Kidney (tissue), 14 donors: ENCODE data around the gene CHST13. TPM values are rescaled to one million over a fixed set of nuclear protein-coding genes. Genes with fewer than 3 reads are reported as not detected.

Experiments used
- DNase-seq, 5 donors: peaks; one replicate each; pipeline ENCODE4 v3.0.0-alpha.2; 2013 to 2020
- FAIRE-seq: peaks from 2 replicates; lab custom pipeline; 2012; peaks lifted over from hg19 to GRCh38; lab: Jason Lieb, UNC
- H3K27ac ChIP-seq, 2 donors: one replicate each; pipeline ENCODE4 v1.7.0; 2013; ENCODE audit warnings: low read depth in 2 of 2, low read length in 2 of 2, inconsistent platforms in 1 of 2
- H3K27me3 ChIP-seq: one replicate; pipeline ENCODE4 v1.7.1; 2013; ENCODE audit warnings: low read length, inconsistent platforms; ENCODE audit not compliant: control insufficient read depth, insufficient read depth
- H3K36me3 ChIP-seq, 3 donors: one replicate each; pipeline versions ENCODE4 v1.7.0 to v1.7.1; 2013; ENCODE audit warnings: low read length in 3 of 3, control low read depth in 1 of 3, inconsistent platforms in 1 of 3; ENCODE audit not compliant: insufficient read depth in 3 of 3, control insufficient read depth in 2 of 3
- H3K4me1 ChIP-seq, 3 donors: one replicate each; pipeline versions ENCODE4 v1.7.0 to v1.7.1; 2013; ENCODE audit warnings: low read length in 3 of 3, inconsistent platforms in 1 of 3, low read depth in 1 of 3; ENCODE audit not compliant: control insufficient read depth in 2 of 3, insufficient read depth in 2 of 3
- H3K4me3 ChIP-seq, 3 donors: one replicate each; pipeline versions ENCODE4 v1.7.0 to v1.8.1; 2013; ENCODE audit warnings: low read length in 3 of 3, control low read depth in 1 of 3, inconsistent platforms in 1 of 3
- H3K9ac ChIP-seq, 3 donors: one replicate each; pipeline versions ENCODE4 v1.7.0 to v1.7.1; 2013; ENCODE audit warnings: low read length in 3 of 3, control low read depth in 1 of 3, inconsistent platforms in 1 of 3
- H3K9me3 ChIP-seq, 3 donors: one replicate each; pipeline versions ENCODE4 v1.7.0 to v1.7.1; 2013; ENCODE audit warnings: low read length in 3 of 3, control low read depth in 1 of 3, inconsistent platforms in 1 of 3; ENCODE audit not compliant: control insufficient read depth in 2 of 3, insufficient read depth in 1 of 3
- CTCF ChIP-seq: IDR thresholded peaks from 3 replicates; pipeline ENCODE4 v1.5.1; 2012; ENCODE audit warnings: mild to moderate bottlenecking, moderate library complexity, borderline replicate concordance; ENCODE audit not compliant: insufficient read depth; ENCODE audit errors: extremely low read depth
- intact Hi-C: fragments of 100-400 bp; cut with DNase I; formaldehyde crosslinking; loops from one replicate; pipeline ENCODE4 v1.11.1; 2022
- polyA plus RNA-seq: library from polyadenylated mRNA; stranded (reverse); fragments of 350-450 nt; fragmentation: Illumina TruSeq; extraction: RNeasy Lipid Tissue Mini Kit (QIAGEN cat#74804); gene quantifications from one replicate; pipeline ENCODE4 v1.2.3, GENCODE V29; 2014; ENCODE audit warnings: low read depth, low replicate concordance; ENCODE audit not compliant: insufficient read depth
- total RNA-seq: library from RNA; stranded (reverse); fragmentation: NEBNext Ultra II Directional; extraction: Animal tissue kit (Norgen Biotek cat#: 25700); gene quantifications from one replicate; pipeline ENCODE4 v1.2.1, GENCODE V29; 2021
- donor health status: control.
- donor health status: control.
- donor health status: control.
- donor health status: control.
- donor health status: control.
- donor health status: DM: yes; HTN: yes; CAD: no.
- donor health status: Normal renal cell carcinoma (clear cell type).

CHST13 gene
- total and polyA plus RNA-seq, 2 donors from 2014 or later = 3.3 to 7.0 TPM

- intact Hi-C loops = no loop called here
- H3K9ac ChIP-seq = no peak overlapping the region
- H3K27me3 ChIP-seq = no peaks in the 10 kb centered on the region
- peaks cover 0 to 5% (median 0%) of the 10 kb centered on the region in 3 donors for H3K4me1 ChIP-seq
- H3K27ac ChIP-seq = no peak overlapping the region
- H3K36me3 ChIP-seq = no peaks in the 10 kb centered on the region
- FAIRE-seq (no peak), DNase-seq (peak in 1 of 5 donors; percentile 67)
- TF ChIP-seq CTCF = no peak
- H3K4me3 ChIP-seq = no peak overlapping the region
- H3K9me3 ChIP-seq = no peaks in the 10 kb centered on the region
These were observed 40.6 kb upstream of the CHST13 start for GRCh38 chr3:126483321-126483761.

- no peaks in the 10 kb centered on the region for H3K9me3 ChIP-seq
- H3K36me3 ChIP-seq = no peaks in the 10 kb centered on the region
- no peaks in the 10 kb centered on the region for H3K27me3 ChIP-seq
- TF ChIP-seq CTCF = no peak
- H3K4me1 ChIP-seq = peaks cover 0 to 5% (median 0%) of the 10 kb centered on the region in 3 donors
- intact Hi-C loops = no loop called here
- H3K4me3 ChIP-seq = no peak overlapping the region
- H3K27ac ChIP-seq = no peak overlapping the region
- FAIRE-seq = no peak
- no peak for DNase-seq
- no peak overlapping the region for H3K9ac ChIP-seq
These were observed 39.8 kb upstream of the CHST13 start for GRCh38 chr3:126484148-126484547.

GRCh38 chr3:126484662-126485061 is 39.3 kb upstream of the CHST13 start:
- H3K36me3 ChIP-seq = no peaks in the 10 kb centered on the region
- H3K9me3 ChIP-seq = no peaks in the 10 kb centered on the region
- H3K27me3 ChIP-seq = no peaks in the 10 kb centered on the region
- no peak overlapping the region for H3K9ac ChIP-seq
- no peak for FAIRE-seq
- H3K4me1 ChIP-seq = peaks cover 0 to 5% (median 0%) of the 10 kb centered on the region in 3 donors
- no peak for TF ChIP-seq CTCF
- intact Hi-C loops = no loop called here
- H3K27ac ChIP-seq = no peak overlapping the region
- DNase-seq = peak in 1 of 5 donors; percentile 39
- H3K4me3 ChIP-seq = no peak overlapping the region
